Endothelial cell of umbilical vein (primary cell): ENCODE measurements around the gene ASIC5. TPM values are rescaled to one million over a fixed set of nuclear protein-coding genes. Genes with fewer than 3 reads are reported as not detected.

ENCODE experiments used
- BruUV-seq: library from RNA; stranded (reverse); fragments of 400-500 nt; replicated peaks from 2 replicates; lab custom pipeline; 2021; lab: Mats Ljungman, UMichigan
- CTCF ChIA-PET: fragments of 300-600, 350-600 bp; sonication (Branson Sonifier 250); formaldehyde crosslinking; loops from one replicate; lab custom pipeline; 2021; ENCODE audit warnings: antibody characterized with exemption, inconsistent platforms; lab: Charles Lee
- POLR2A ChIA-PET: fragments of 300-600, 350-600 bp; sonication (Branson Sonifier 250); formaldehyde crosslinking; loops from one replicate; lab custom pipeline; 2021; ENCODE audit warnings: antibody characterized with exemption, inconsistent platforms; lab: Charles Lee
- DNase-seq: peaks from one replicate; pipeline ENCODE4 v3.0.0-alpha.2; 2011; ENCODE audit warnings: low read depth, low spot score
- FAIRE-seq: peaks from 2 replicates; lab custom pipeline; 2011; peaks lifted over from hg19 to GRCh38; lab: Jason Lieb, UNC
- H2AFZ ChIP-seq: 2 replicates; pipeline ENCODE4 v1.6.0; 2012; ENCODE audit warnings: low read depth, low read length, control low read depth, inconsistent platforms
- H3K27ac ChIP-seq: 2 replicates; pipeline ENCODE4 v1.5.1; 2011; ENCODE audit warnings: low read depth, mild to moderate bottlenecking, control low read depth, low read length, moderate library complexity; ENCODE audit not compliant: insufficient read depth
- H3K27me3 ChIP-seq, 2 experiments: 2 replicates each; pipeline versions ENCODE4 v1.6.0 to v1.6.1; 2011; ENCODE audit warnings: low read length in 2 of 2, mixed read lengths in 1 of 2; ENCODE audit not compliant: control insufficient read depth in 2 of 2, insufficient read depth in 2 of 2
- H3K36me3 ChIP-seq, 2 experiments: 2 replicates in 1 of 2; 3 replicates in 1 of 2; pipeline ENCODE4 v1.5.1; 2011; ENCODE audit warnings: low read length in 2 of 2, mild to moderate bottlenecking in 1 of 2, moderate library complexity in 1 of 2; ENCODE audit not compliant: control insufficient read depth in 2 of 2, insufficient read depth in 2 of 2; ENCODE audit errors: extremely low read depth in 1 of 2
- H3K4me1 ChIP-seq: 3 replicates; pipeline ENCODE4 v1.5.1; 2011; ENCODE audit warnings: mild to moderate bottlenecking, low read length; ENCODE audit not compliant: control insufficient read depth, insufficient read depth; ENCODE audit errors: extremely low read depth
- H3K4me2 ChIP-seq: 2 replicates; pipeline ENCODE4 v1.6.1; 2011; ENCODE audit warnings: low read length, control low read depth, mixed read lengths; ENCODE audit not compliant: insufficient read depth
- H3K4me3 ChIP-seq, 3 experiments: fragments of 200-600 bp in 1 of 3; sonication (generic), shearing (Covaris generic) in 1 of 3; replicated peaks in 1 of 3; 2 replicates each; pipeline ENCODE4 v1.5.1; 2011 to 2016; ENCODE audit warnings: control low read depth in 3 of 3, low read length in 3 of 3, mild to moderate bottlenecking in 2 of 3, inconsistent platforms in 1 of 3, low read depth in 1 of 3, moderate library complexity in 1 of 3; ENCODE audit not compliant: insufficient read depth in 1 of 3
- H3K79me2 ChIP-seq: 2 replicates; pipeline ENCODE4 v1.6.0; 2012; ENCODE audit warnings: low read length, inconsistent platforms; ENCODE audit not compliant: control insufficient read depth, insufficient read depth
- H3K9ac ChIP-seq: replicated peaks from 2 replicates; pipeline ENCODE3; 2011; ENCODE audit warnings: low read length, control low read depth; ENCODE audit not compliant: insufficient read depth; ENCODE audit errors: extremely low read depth
- H3K9me1 ChIP-seq: replicated peaks from 3 replicates; pipeline ENCODE4 v1.6.0; 2011; ENCODE audit warnings: mild to moderate bottlenecking, low read length; ENCODE audit not compliant: control insufficient read depth, insufficient read depth; ENCODE audit errors: extremely low read depth
- H3K9me3 ChIP-seq: replicated peaks from 2 replicates; pipeline ENCODE4 v1.5.1; 2012; ENCODE audit warnings: low read length, inconsistent platforms; ENCODE audit not compliant: control insufficient read depth, insufficient read depth
- H4K20me1 ChIP-seq: replicated peaks from 2 replicates; pipeline ENCODE3; 2011; ENCODE audit warnings: mild to moderate bottlenecking, low read length; ENCODE audit not compliant: control insufficient read depth, insufficient read depth; ENCODE audit errors: extremely low read depth
- CTCF ChIP-seq, 2 donors: IDR thresholded peaks; 1 replicate in 1 of 2; 2 replicates in 1 of 2; pipeline ENCODE4 v1.5.1; 2011; ENCODE audit warnings: low read length in 2 of 2, mild to moderate bottlenecking in 2 of 2, moderate library complexity in 2 of 2, control low read depth in 1 of 2, inconsistent platforms in 1 of 2, low read depth in 1 of 2; ENCODE audit not compliant: insufficient read depth in 1 of 2; ENCODE audit errors: extremely low read depth in 1 of 2
- POLR2A ChIP-seq: IDR thresholded peaks from 2 replicates; pipeline ENCODE4 v1.6.1; 2012; ENCODE audit warnings: low read depth, mild to moderate bottlenecking, control low read depth, low read length
- dilution Hi-C: fragments of 300-500 bp; cut with MboI; formaldehyde crosslinking; loops from one replicate; pipeline ENCODE4 v1.15.0; 2019; ENCODE audit warnings: low sequenced_read_pairs; ENCODE audit not compliant: extremely low pct_ligation_motif_present
- intact Hi-C: fragments of 100-400 bp; cut with micrococcal nuclease; formaldehyde crosslinking; loops from one replicate; pipeline ENCODE4 v1.10.0; 2022
- polyA plus RNA-seq, 4 experiments: library from polyadenylated mRNA; depleted of rRNA in 3 of 4; stranded (reverse) in 3 of 4; unstranded in 1 of 4; fragments of >200 nt; gene quantifications; 2 replicates each; pipeline versions ENCODE4 v1.2.1 to v1.2.3, GENCODE V29; 2011 to 2012; ENCODE audit warnings: missing spikeins in 1 of 4
- total RNA-seq: library from RNA; stranded (reverse); gene quantifications from 2 replicates; pipeline ENCODE4 v1.2.3, GENCODE V29; 2021

The ASIC5 gene
- total and polyA plus RNA-seq, 2 donors (not counting 3 experiments of a cell fraction or from before 2014, with no cell fraction given): not detected

- BruUV-seq: no TSS peak
- POLR2A ChIA-PET: no interaction called here
These were observed 56.2 kb downstream of the ASIC5 start for GRCh38 chr4:155809835-155810234.

More at GRCh38 chr4:155809835-155810234, 56.2 kb downstream of the ASIC5 start:
- Histone ChIP-seq H3K27ac (no peak overlapping the region), H3K9me1 (no peaks in the 10 kb centered on the region), H4K20me1 (no peaks in the 10 kb centered on the region), H3K36me3 (no peaks in the 10 kb centered on the region), H3K27me3 (no peaks in the 10 kb centered on the region), H2AFZ (no peak overlapping the region), H3K4me2 (no peak overlapping the region), H3K4me3 (no peak overlapping the region), H3K9me3 (no peaks in the 10 kb centered on the region), H3K4me1 (peaks cover 9% of the 10 kb centered on the region), H3K79me2 (no peaks in the 10 kb centered on the region), H3K9ac (no peak overlapping the region)
- TF ChIP-seq CTCF (IDR thresholded peaks at IDR 0.05; ENCODE audit: extremely low read depth in 1 of 2, insufficient read depth in 1 of 2, low read depth in 1 of 2, low read length in 2 of 2): peak; percentile 21 to 40
- no peak for TF ChIP-seq POLR2A
- DNase-seq: peak; percentile 58
- FAIRE-seq: no peak
- CTCF ChIA-PET: interaction anchor here (0.7 to 2.2 kb wide), 5 partner anchors 8 to 409 kb away, joined by 3 to 32 read pairs (median 3); partner anchors contain the start of gene CTSO
- dilution Hi-C loops (no loop called here), intact Hi-C loops (loop anchor here (1.0 to 5.0 kb wide), 2 partner anchors 143 to 1317 kb away; partner anchors contain the start of gene CTSO)
